B cell (primary cell): ENCODE data around the gene PDE6A. TPM values are rescaled to one million over a fixed set of nuclear protein-coding genes. Genes with fewer than 3 reads are reported as not detected.

Source experiments
- ATAC-seq: fragments of 200-7000 bp; cut with Tn5 transposase; one replicate; pipeline ENCODE4 v1.10.0; 2021; ENCODE audit warnings: low read depth, mild to moderate bottlenecking, moderate number of reproducible peaks, moderate library complexity
- CTCF ChIA-PET: fragments of 350-600 bp; sonication (Branson Sonifier 250); formaldehyde crosslinking; loops from one replicate; lab custom pipeline; 2021; ENCODE audit warnings: antibody characterized with exemption, inconsistent platforms; lab: Charles Lee
- POLR2A ChIA-PET: fragments of 350-600 bp; sonication (Branson Sonifier 250); formaldehyde crosslinking; loops from one replicate; lab custom pipeline; 2021; ENCODE audit warnings: antibody characterized with exemption; lab: Charles Lee
- DNase-seq: peaks from one replicate; pipeline ENCODE4 v3.0.0; 2013
- H2AFZ ChIP-seq: 2 replicates; pipeline ENCODE4 v1.6.1; 2012; ENCODE audit warnings: mild to moderate bottlenecking, low read depth, low read length; ENCODE audit not compliant: insufficient read depth, poor library complexity, severe bottlenecking
- H3K27ac ChIP-seq, 2 donors: 1 replicate in 1 of 2; 2 replicates in 1 of 2; pipeline ENCODE4 v1.5.1; 2012 to 2013; ENCODE audit warnings: low read length in 2 of 2, mild to moderate bottlenecking in 2 of 2, moderate library complexity in 1 of 2
- H3K27me3 ChIP-seq, 4 experiments: fragments of 200-600 bp in 1 of 4; sonication (generic) in 1 of 4; replicated peaks in 1 of 4; 1 replicate in 2 of 4; 2 replicates in 2 of 4; pipeline versions ENCODE4 v1.6.1 to v1.7.0; 2013 to 2016; ENCODE audit warnings: low read length in 3 of 4, mild to moderate bottlenecking in 2 of 4, mixed read lengths in 1 of 4, moderate library complexity in 1 of 4; ENCODE audit not compliant: insufficient read depth in 4 of 4, control insufficient read depth in 3 of 4; ENCODE audit errors: control extremely low read depth in 1 of 4
- H3K36me3 ChIP-seq, 2 experiments: replicated peaks in 1 of 2; 1 replicate in 1 of 2; 2 replicates in 1 of 2; pipeline versions ENCODE4 v1.6.1 to v1.7.1; 2013; ENCODE audit warnings: low read length in 1 of 2; ENCODE audit not compliant: insufficient read depth in 2 of 2, control insufficient read depth in 1 of 2; ENCODE audit errors: control extremely low read depth in 1 of 2, extremely low read depth in 1 of 2
- H3K4me1 ChIP-seq, 2 donors: fragments of 200-600 bp in 1 of 2; sonication (generic) in 1 of 2; 1 replicate in 1 of 2; 2 replicates in 1 of 2; pipeline versions ENCODE4 v1.5.1 to v1.6.1; 2013 to 2017; ENCODE audit warnings: low read length in 2 of 2; ENCODE audit not compliant: control insufficient read depth in 2 of 2, insufficient read depth in 2 of 2
- H3K4me2 ChIP-seq: replicated peaks from 2 replicates; pipeline ENCODE3; 2012; ENCODE audit warnings: mild to moderate bottlenecking, low read depth, low read length; ENCODE audit not compliant: poor library complexity, severe bottlenecking
- H3K4me3 ChIP-seq, 5 experiments: fragments of 200-600 bp in 1 of 5; sonication (generic) in 1 of 5; 1 replicate in 3 of 5; 2 replicates in 2 of 5; pipeline versions ENCODE4 v1.5.1 to v1.7.0; 2011 to 2016; ENCODE audit warnings: low read length in 4 of 5, mild to moderate bottlenecking in 4 of 5, low read depth in 2 of 5, control low read depth in 1 of 5, moderate library complexity in 1 of 5; ENCODE audit not compliant: insufficient read depth in 1 of 5; ENCODE audit errors: control extremely low read depth in 1 of 5, extremely low read depth in 1 of 5
- H3K79me2 ChIP-seq: fragments of 200-600 bp; sonication (generic); one replicate; pipeline ENCODE4 v1.6.0; 2016; ENCODE audit warnings: low read length; ENCODE audit not compliant: control insufficient read depth, insufficient read depth
- H3K9ac ChIP-seq: fragments of 200-600 bp; sonication (generic); 2 replicates; pipeline ENCODE4 v1.6.1; 2017; ENCODE audit warnings: mild to moderate bottlenecking, low read length, moderate library complexity
- H3K9me3 ChIP-seq, 3 donors: one replicate each; pipeline versions ENCODE4 v1.6.1 to v1.7.1; 2013; ENCODE audit warnings: low read length in 2 of 3; ENCODE audit not compliant: control insufficient read depth in 2 of 3, insufficient read depth in 1 of 3; ENCODE audit errors: control extremely low read depth in 1 of 3
- H4K20me1 ChIP-seq: 2 replicates; pipeline ENCODE4 v1.6.0; 2012; ENCODE audit warnings: mild to moderate bottlenecking, low read length; ENCODE audit not compliant: insufficient read depth, control insufficient read depth, poor library complexity, severe bottlenecking
- H3K27ac Mint-ChIP-seq: one replicate; pipeline ENCODE4 v1.8.0; 2021; ENCODE audit warnings: mixed read lengths
- H3K27me3 Mint-ChIP-seq: one replicate; pipeline ENCODE4 v1.8.0; 2021; ENCODE audit warnings: mixed read lengths
- H3K4me1 Mint-ChIP-seq: one replicate; pipeline ENCODE4 v1.8.0; 2021; ENCODE audit warnings: mixed read lengths
- H3K4me3 Mint-ChIP-seq: one replicate; pipeline ENCODE4 v1.8.0; 2021; ENCODE audit warnings: mixed read lengths
- H3K9me3 Mint-ChIP-seq: one replicate; pipeline ENCODE4 v1.8.0; 2022; ENCODE audit warnings: mixed read lengths; ENCODE audit not compliant: insufficient read depth
- CTCF ChIP-seq: fragments of 200-600 bp; IDR thresholded peaks from one replicate; pipeline ENCODE4 v1.8.0; 2022; ENCODE audit warnings: antibody characterized with exemption, mild to moderate bottlenecking
- EZH2 ChIP-seq: IDR thresholded peaks from 2 replicates; pipeline ENCODE4 v1.6.1; 2012; ENCODE audit warnings: borderline replicate concordance, low read depth, mild to moderate bottlenecking, moderate library complexity, low read length; ENCODE audit not compliant: insufficient read depth, poor library complexity, severe bottlenecking
- WGBS: methylation state at CpG from one replicate; pipeline ENCODE4 v1.1.5; 2013; ENCODE audit warnings: missing lambda C conversion rate; ENCODE audit not compliant: insufficient coverage; 5-methylcytosine and 5-hydroxymethylcytosine counted together
- intact Hi-C: fragments of 100-400 bp; cut with micrococcal nuclease; formaldehyde crosslinking; loops from one replicate; pipeline ENCODE4 v1.10.0; 2022
- polyA plus RNA-seq: library from polyadenylated mRNA; depleted of rRNA; stranded (reverse); fragments of >200 nt; gene quantifications from 2 replicates; pipeline ENCODE4 v1.2.3, GENCODE V29; 2012
- total RNA-seq, 2 donors: library from RNA; stranded (reverse); fragments of 120-200 nt in 1 of 2; gene quantifications; 1 replicate in 1 of 2; 2 replicates in 1 of 2; pipeline versions ENCODE4 v1.2.3 to v1.2.4, GENCODE V29; 2013 to 2022

Gene PDE6A
- total and polyA plus RNA-seq, 2 donors (not counting 1 experiment from before 2014, with no cell fraction given), result not detected

DNA sequence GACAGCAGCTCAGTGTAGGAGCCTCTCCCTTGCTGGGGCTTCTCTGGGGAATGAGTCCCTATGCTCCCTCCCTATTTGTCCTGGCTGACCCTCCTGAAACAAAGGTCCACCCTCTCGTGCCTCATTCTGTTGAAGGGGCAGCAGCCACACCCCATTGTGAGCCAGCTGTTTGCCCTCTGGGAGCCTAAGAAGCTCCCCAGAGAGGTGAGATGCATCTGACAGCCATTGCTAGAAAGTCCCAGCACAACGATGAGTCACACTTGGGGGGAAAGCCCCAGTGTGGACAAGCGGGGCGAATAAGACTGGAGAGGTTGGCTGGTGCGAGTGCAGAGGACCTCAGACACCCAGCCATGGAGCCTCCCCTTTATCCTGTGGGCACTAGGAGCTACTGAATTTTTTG is 113.1 kb downstream of the PDE6A start:
- Histone ChIP-seq H3K9me3 (no peaks in the 10 kb centered on the region), H4K20me1 (peaks cover 4% of the 10 kb centered on the region), H3K4me3 (no peak overlapping the region), H3K79me2 (no peaks in the 10 kb centered on the region), H3K4me2 (no peak overlapping the region), H3K4me1 (no peaks in the 10 kb centered on the region), H3K36me3 (peaks cover 0 to 26% of the 10 kb centered on the region in 2 experiments), H2AFZ (no peak overlapping the region), H3K27me3 (no peaks in the 10 kb centered on the region), H3K27ac (no peak overlapping the region), H3K9ac (no peak overlapping the region)
- DNase-seq (peak; percentile 20), ATAC-seq (peak; percentile 84)
- H3K27me3 Mint-ChIP-seq, result no peaks in the 10 kb centered on the region
- peaks cover 6% of the 10 kb centered on the region for H3K4me1 Mint-ChIP-seq
- H3K4me3 Mint-ChIP-seq, result no peak overlapping the region
- CTCF ChIA-PET, result interaction anchor here (0.9 to 16.5 kb wide), 9 partner anchors 9 to 214 kb away, joined by 3 to 389 read pairs (median 35); partner anchors contain the start of gene PPARGC1B
- WGBS, result 62% methylated on average over 4 of the region's 5 CpGs
- no peak overlapping the region for H3K27ac Mint-ChIP-seq
- intact Hi-C loops, result no loop called here
- no peaks in the 10 kb centered on the region for H3K9me3 Mint-ChIP-seq
- POLR2A ChIA-PET, result interaction anchor here (1.3 kb wide), 1 partner anchor 159 kb away, joined by 4 read pairs; no protein-coding TSS in a partner anchor
- TF ChIP-seq EZH2, result no peak
- TF ChIP-seq CTCF, result no peak

GRCh38 chr5:149830579-149830978 is 114.0 kb downstream of the PDE6A start:
- no peak for DNase-seq
- H3K9me3 Mint-ChIP-seq, result no peaks in the 10 kb centered on the region
- TF ChIP-seq EZH2 (no peak), CTCF (no peak)
- Histone ChIP-seq H3K4me3 (no peak overlapping the region), H3K27ac (no peak overlapping the region), H3K79me2 (no peaks in the 10 kb centered on the region), H3K36me3 (peaks cover 0 to 26% of the 10 kb centered on the region in 2 experiments), H4K20me1 (peaks cover 4% of the 10 kb centered on the region), H3K4me2 (no peak overlapping the region), H3K4me1 (no peaks in the 10 kb centered on the region), H2AFZ (no peak overlapping the region), H3K9ac (no peak overlapping the region), H3K27me3 (no peaks in the 10 kb centered on the region), H3K9me3 (no peaks in the 10 kb centered on the region)
- H3K27me3 Mint-ChIP-seq, result no peaks in the 10 kb centered on the region
- ATAC-seq, result no peak
- H3K4me1 Mint-ChIP-seq, result peaks cover 6% of the 10 kb centered on the region
- H3K4me3 Mint-ChIP-seq, result no peak overlapping the region
- no peak overlapping the region for H3K27ac Mint-ChIP-seq
- ChIA-PET POLR2A (no interaction called here), CTCF (interaction anchor here (1.2 to 16.5 kb wide), 12 partner anchors 8 to 213 kb away, joined by 3 to 389 read pairs (median 7); partner anchors contain the start of gene SLC26A2)
- intact Hi-C loops, result no loop called here
- WGBS, result 100% methylated on average over 1 of the region's 5 CpGs
